Mesenchymal stem cell (in vitro differentiated cells and primary cell): ENCODE data around the gene FBXL13.

Experiments used
- DNase-seq: peaks from one replicate; pipeline ENCODE4 v3.0.0-alpha.2; 2013
- H2AFZ ChIP-seq: one replicate; pipeline ENCODE4 v1.6.1; 2013; ENCODE audit warnings: low read depth, mild to moderate bottlenecking, control low read depth, inconsistent platforms, low read length, moderate library complexity
- H2AK5ac ChIP-seq: 2 replicates; pipeline ENCODE4 v1.6.1; 2013; ENCODE audit warnings: low read length, moderate library complexity, mild to moderate bottlenecking, inconsistent platforms; ENCODE audit not compliant: severe bottlenecking
- H2BK120ac ChIP-seq: one replicate; pipeline ENCODE4 v1.6.1; 2013; ENCODE audit warnings: low read depth, mild to moderate bottlenecking, inconsistent platforms, low read length, moderate library complexity
- H2BK12ac ChIP-seq, 2 experiments: one replicate each; pipeline ENCODE4 v1.6.1; 2013; ENCODE audit warnings: inconsistent platforms in 2 of 2, low read length in 2 of 2, mild to moderate bottlenecking in 2 of 2, moderate library complexity in 2 of 2, control low read depth in 1 of 2
- H2BK15ac ChIP-seq: one replicate; pipeline ENCODE4 v1.6.1; 2013; ENCODE audit warnings: mild to moderate bottlenecking, low read depth, inconsistent platforms; ENCODE audit not compliant: poor library complexity, severe bottlenecking
- H2BK5ac ChIP-seq: 2 replicates; pipeline ENCODE4 v1.6.1; 2013; ENCODE audit warnings: low read depth, mild to moderate bottlenecking, low read length, control low read depth, inconsistent platforms; ENCODE audit not compliant: poor library complexity, severe bottlenecking
- H3K14ac ChIP-seq, 2 experiments: one replicate each; pipeline ENCODE4 v1.6.1; 2013; ENCODE audit warnings: inconsistent platforms in 2 of 2, low read length in 2 of 2, control low read depth in 1 of 2, mild to moderate bottlenecking in 1 of 2, moderate library complexity in 1 of 2
- H3K18ac ChIP-seq, 2 experiments: one replicate each; pipeline ENCODE4 v1.6.1; 2013; ENCODE audit warnings: inconsistent platforms in 2 of 2, low read length in 2 of 2, control low read depth in 1 of 2, low read depth in 1 of 2, mild to moderate bottlenecking in 1 of 2
- H3K23ac ChIP-seq, 2 experiments: one replicate each; pipeline ENCODE4 v1.6.1; 2013; ENCODE audit warnings: inconsistent platforms in 2 of 2, low read length in 2 of 2, mild to moderate bottlenecking in 2 of 2, moderate library complexity in 2 of 2, control low read depth in 1 of 2
- H3K27ac ChIP-seq: 2 replicates; pipeline ENCODE4 v1.5.1; 2013; ENCODE audit warnings: mild to moderate bottlenecking, moderate library complexity, low read length, control low read depth, inconsistent platforms; ENCODE audit not compliant: poor library complexity, severe bottlenecking
- H3K27me3 ChIP-seq, 2 experiments: 2 replicates each; pipeline versions ENCODE4 v1.6.1 to v1.7.0; 2013; ENCODE audit warnings: low read length in 2 of 2, mild to moderate bottlenecking in 2 of 2, moderate library complexity in 2 of 2, control low read depth in 1 of 2, inconsistent platforms in 1 of 2; ENCODE audit not compliant: control insufficient read depth in 1 of 2, insufficient read depth in 1 of 2
- H3K36me3 ChIP-seq, 2 experiments: 2 replicates each; pipeline versions ENCODE4 v1.6.1 to v1.7.0; 2013; ENCODE audit warnings: low read length in 2 of 2, control low read depth in 1 of 2, inconsistent platforms in 1 of 2, low read depth in 1 of 2, mild to moderate bottlenecking in 1 of 2; ENCODE audit not compliant: insufficient read depth in 2 of 2, control insufficient read depth in 1 of 2
- H3K4ac ChIP-seq, 2 experiments: one replicate each; pipeline ENCODE4 v1.6.1; 2013; ENCODE audit warnings: inconsistent platforms in 2 of 2, low read length in 2 of 2, mild to moderate bottlenecking in 2 of 2, moderate library complexity in 2 of 2, control low read depth in 1 of 2, low read depth in 1 of 2
- H3K4me1 ChIP-seq: 2 replicates; pipeline ENCODE4 v1.6.1; 2013; ENCODE audit warnings: low read depth, low read length, control low read depth; ENCODE audit not compliant: control insufficient read depth, insufficient read depth
- H3K4me2 ChIP-seq: 2 replicates; pipeline ENCODE4 v1.6.1; 2013; ENCODE audit warnings: low read length, mild to moderate bottlenecking, inconsistent platforms; ENCODE audit not compliant: poor library complexity, severe bottlenecking
- H3K4me3 ChIP-seq, 2 experiments: 2 replicates each; pipeline versions ENCODE4 v1.5.1 to v1.7.0; 2013; ENCODE audit warnings: low read length in 2 of 2, mild to moderate bottlenecking in 2 of 2, control low read depth in 1 of 2, low read depth in 1 of 2; ENCODE audit not compliant: insufficient read depth in 1 of 2
- H3K79me1 ChIP-seq: replicated peaks from 2 replicates; pipeline ENCODE4 v1.6.1; 2013; ENCODE audit warnings: mild to moderate bottlenecking, control low read depth, low read length, inconsistent platforms; ENCODE audit not compliant: poor library complexity, severe bottlenecking
- H3K9ac ChIP-seq: 2 replicates; pipeline ENCODE4 v1.7.0; 2013; ENCODE audit warnings: mild to moderate bottlenecking, low read length, moderate library complexity
- H3K9me3 ChIP-seq: 2 replicates; pipeline ENCODE4 v1.7.0; 2013; ENCODE audit warnings: mild to moderate bottlenecking, low read length; ENCODE audit not compliant: control insufficient read depth
- H4K8ac ChIP-seq: one replicate; pipeline ENCODE4 v1.6.1; 2013; ENCODE audit warnings: inconsistent platforms, mild to moderate bottlenecking, low read length, moderate library complexity
- H4K91ac ChIP-seq: one replicate; pipeline ENCODE4 v1.6.1; 2013; ENCODE audit warnings: mild to moderate bottlenecking, low read length, inconsistent platforms
- WGBS: methylation state at CpG from one replicate; pipeline ENCODE4 v1.1.7; 2013; ENCODE audit warnings: mixed read lengths; 5-methylcytosine and 5-hydroxymethylcytosine counted together

Gene FBXL13

GRCh38 chr7:103119791-103120291, 45.2 kb upstream of the FBXL13 start:
- 100% methylated on average over 9 of the region's 11 CpGs for WGBS
- H3K9ac ChIP-seq = no peak overlapping the region
- no peak overlapping the region for H2BK5ac ChIP-seq
- peaks cover 0 to 62% of the 10 kb centered on the region in 2 experiments for H3K36me3 ChIP-seq
- no peak overlapping the region for H3K4me2 ChIP-seq
- H3K27ac ChIP-seq = no peak overlapping the region
- no peak overlapping the region for H3K14ac ChIP-seq
- H2AK5ac ChIP-seq = no peak overlapping the region
- H2AFZ ChIP-seq = no peak overlapping the region
- DNase-seq = no peak
- H3K27me3 ChIP-seq = no peaks in the 10 kb centered on the region
- no peak overlapping the region for H4K91ac ChIP-seq
- no peak overlapping the region for H2BK120ac ChIP-seq
- peaks cover 3% of the 10 kb centered on the region for H3K79me1 ChIP-seq
- no peak overlapping the region for H3K4ac ChIP-seq
- H3K4me1 ChIP-seq = peaks cover 4% of the 10 kb centered on the region
- H3K9me3 ChIP-seq = no peaks in the 10 kb centered on the region
- H3K23ac ChIP-seq = no peak overlapping the region
- H2BK15ac ChIP-seq = no peak overlapping the region
- no peak overlapping the region for H3K18ac ChIP-seq
- no peak overlapping the region for H3K4me3 ChIP-seq
- no peak overlapping the region for H2BK12ac ChIP-seq
- H4K8ac ChIP-seq = no peak overlapping the region

GRCh38 chr7:103117465-103117864, 42.9 kb upstream of the FBXL13 start:
- no peak overlapping the region for H2BK5ac ChIP-seq
- H3K4ac ChIP-seq = no peak overlapping the region
- H3K4me1 ChIP-seq = peaks cover 7% of the 10 kb centered on the region
- H3K14ac ChIP-seq = no peak overlapping the region
- no peak overlapping the region for H3K27ac ChIP-seq
- H3K4me2 ChIP-seq = no peak overlapping the region
- no peaks in the 10 kb centered on the region for H3K27me3 ChIP-seq
- H2AFZ ChIP-seq = no peak overlapping the region
- no peak overlapping the region for H2BK12ac ChIP-seq
- no peak overlapping the region for H2AK5ac ChIP-seq
- no peak overlapping the region for H3K4me3 ChIP-seq
- peaks cover 0 to 45% of the 10 kb centered on the region in 2 experiments for H3K36me3 ChIP-seq
- peaks cover 1% of the 10 kb centered on the region for H3K79me1 ChIP-seq
- H2BK120ac ChIP-seq = no peak overlapping the region
- WGBS = 100% methylated on average over 2 of the region's 2 CpGs
- no peak for DNase-seq
- no peak overlapping the region for H2BK15ac ChIP-seq
- H3K18ac ChIP-seq = no peak overlapping the region
- no peak overlapping the region for H3K9ac ChIP-seq
- no peak overlapping the region for H3K23ac ChIP-seq
- H4K91ac ChIP-seq = no peak overlapping the region
- H4K8ac ChIP-seq = no peak overlapping the region
- no peaks in the 10 kb centered on the region for H3K9me3 ChIP-seq

GRCh38 chr7:103116991-103117390, 42.4 kb upstream of the FBXL13 start:
- no peak overlapping the region for H3K27ac ChIP-seq
- no peak overlapping the region for H2BK120ac ChIP-seq
- no peak for DNase-seq
- peaks cover 1% of the 10 kb centered on the region for H3K79me1 ChIP-seq
- no peak overlapping the region for H3K23ac ChIP-seq
- no peak overlapping the region for H2BK5ac ChIP-seq
- no peaks in the 10 kb centered on the region for H3K9me3 ChIP-seq
- H2AK5ac ChIP-seq = no peak overlapping the region
- no peak overlapping the region for H3K4me3 ChIP-seq
- H3K9ac ChIP-seq = no peak overlapping the region
- no peak overlapping the region for H2BK12ac ChIP-seq
- no peak overlapping the region for H3K14ac ChIP-seq
- H3K18ac ChIP-seq = no peak overlapping the region
- H3K4me1 ChIP-seq = peaks cover 7% of the 10 kb centered on the region
- peaks cover 0 to 43% of the 10 kb centered on the region in 2 experiments for H3K36me3 ChIP-seq
- H3K4ac ChIP-seq = no peak overlapping the region
- no peak overlapping the region for H2BK15ac ChIP-seq
- no peak overlapping the region for H3K4me2 ChIP-seq
- H3K27me3 ChIP-seq = no peaks in the 10 kb centered on the region
- no peak overlapping the region for H2AFZ ChIP-seq
- H4K91ac ChIP-seq = no peak overlapping the region
- no peak overlapping the region for H4K8ac ChIP-seq

GRCh38 chr7:103116511-103116910, 41.9 kb upstream of the FBXL13 start:
- no peak overlapping the region for H3K4me3 ChIP-seq
- H3K79me1 ChIP-seq = peaks cover 1% of the 10 kb centered on the region
- H4K91ac ChIP-seq = no peak overlapping the region
- WGBS = 90% methylated on average over 1 of the region's 1 CpG
- no peak overlapping the region for H2BK15ac ChIP-seq
- H3K9ac ChIP-seq = no peak overlapping the region
- H3K18ac ChIP-seq = no peak overlapping the region
- H3K4ac ChIP-seq = no peak overlapping the region
- H2BK12ac ChIP-seq = no peak overlapping the region
- no peak overlapping the region for H2BK120ac ChIP-seq
- no peak for DNase-seq
- H2BK5ac ChIP-seq = no peak overlapping the region
- H3K27me3 ChIP-seq = no peaks in the 10 kb centered on the region
- no peak overlapping the region for H3K27ac ChIP-seq
- H2AK5ac ChIP-seq = no peak overlapping the region
- peaks cover 0 to 40% of the 10 kb centered on the region in 2 experiments for H3K36me3 ChIP-seq
- H2AFZ ChIP-seq = no peak overlapping the region
- no peak overlapping the region for H4K8ac ChIP-seq
- no peaks in the 10 kb centered on the region for H3K9me3 ChIP-seq
- no peak overlapping the region for H3K14ac ChIP-seq
- H3K23ac ChIP-seq = no peak overlapping the region
- peaks cover 7% of the 10 kb centered on the region for H3K4me1 ChIP-seq
- H3K4me2 ChIP-seq = no peak overlapping the region
